Stimulated activated CD4-positive, alpha-beta T cell treated with anti-CD3 and anti-CD28 coated beads, Interleukin-2, amount 100 ng/mL, for 24 hours (primary cell): ENCODE data around the gene TMEM245.

ENCODE experiments used
- DNase-seq, 2 donors: peaks; one replicate each; pipeline ENCODE4 v3.0.0-alpha.2; 2020

The TMEM245 gene

GRCh38 chr9:109020581-109021511 lies 98.9 kb downstream of the TMEM245 start:
- no peak for DNase-seq

GRCh38 chr9:109020113-109020512 lies 99.6 kb downstream of the TMEM245 start:
- no peak for DNase-seq

GRCh38 chr9:109019420-109019819 lies 100.3 kb downstream of the TMEM245 start:
- DNase-seq, result no peak

- no peak for DNase-seq
Observed at GRCh38 chr9:109017493-109017892, 102.3 kb downstream of the TMEM245 start.

GRCh38 chr9:109017061-109017460 lies 102.7 kb downstream of the TMEM245 start:
- DNase-seq, result no peak

- DNase-seq, result no peak
Observed at GRCh38 chr9:109016132-109016531, 103.6 kb downstream of the TMEM245 start.

- DNase-seq, result no peak
Observed at GRCh38 chr9:109014608-109015280, 105.0 kb downstream of the TMEM245 start.

GRCh38 chr9:109013679-109014607 lies 105.8 kb downstream of the TMEM245 start:
- peak in 1 of 2 donors; percentile 2 for DNase-seq

- DNase-seq, result peak; percentile 82 to 89
Observed at GRCh38 chr9:109012876-109013678, 106.7 kb downstream of the TMEM245 start, which contains the start of gene CTNNAL1. CTNNAL1 (minus strand) TSS chr9:109013499; CDS start chr9:109013442, 57 bp downstream.

- DNase-seq, result peak; percentile 57 to 61
Observed at GRCh38 chr9:109012009-109012875, 107.5 kb downstream of the TMEM245 start.

GRCh38 chr9:109011231-109011671 lies 108.5 kb downstream of the TMEM245 start:
- no peak for DNase-seq

- peak; percentile 59 to 63 for DNase-seq
Observed at GRCh38 chr9:109010746-109011145, 109.0 kb downstream of the TMEM245 start.

GRCh38 chr9:109005678-109006077 lies 114.1 kb downstream of the TMEM245 start:
- no peak for DNase-seq

- DNase-seq, result no peak
Observed at GRCh38 chr9:109003116-109003515, 116.6 kb downstream of the TMEM245 start.

GRCh38 chr9:109002141-109002540 lies 117.6 kb downstream of the TMEM245 start:
- DNase-seq, result no peak

- DNase-seq, result no peak
Observed at GRCh38 chr9:109001275-109001676, 118.5 kb downstream of the TMEM245 start.

- no peak for DNase-seq
Observed at GRCh38 chr9:108997112-108997511, 122.6 kb downstream of the TMEM245 start.

- DNase-seq, result no peak
Observed at GRCh38 chr9:108996643-108997042, 123.1 kb downstream of the TMEM245 start.

- DNase-seq, result no peak
Observed at GRCh38 chr9:108994695-108995094, 125.1 kb downstream of the TMEM245 start.

GRCh38 chr9:108991479-108991878 lies 128.3 kb downstream of the TMEM245 start:
- no peak for DNase-seq

GRCh38 chr9:108983885-108984284 lies 135.9 kb downstream of the TMEM245 start:
- no peak for DNase-seq
